Measurements from ENCODE around the gene CDH4.

Gene CDH4

GRCh38 chr20:61919675-61920365 is 667.8 kb downstream of the CDH4 start:
- DNase-seq (ENCODE audit: low spot score), result no peak

- DNase-seq (ENCODE audit: low spot score), result no peak
Observed at GRCh38 chr20:61922411-61922810, 670.4 kb downstream of the CDH4 start.

- DNase-seq (ENCODE audit: low spot score), result no peak
Observed at GRCh38 chr20:61922936-61923335, 670.9 kb downstream of the CDH4 start.

GRCh38 chr20:61923371-61924166 is 671.5 kb downstream of the CDH4 start:
- no peak for DNase-seq (ENCODE audit: low spot score)

GRCh38 chr20:61924211-61924857 is 672.3 kb downstream of the CDH4 start:
- no peak for DNase-seq (ENCODE audit: low spot score)

- DNase-seq (ENCODE audit: low spot score), result no peak
Observed at GRCh38 chr20:61924858-61925554, 672.9 kb downstream of the CDH4 start.

GRCh38 chr20:61925555-61926252 is 673.6 kb downstream of the CDH4 start:
- DNase-seq (ENCODE audit: low spot score), result no peak

- DNase-seq (ENCODE audit: low spot score), result no peak
Observed at GRCh38 chr20:61926253-61926613, 674.2 kb downstream of the CDH4 start.

- no peak for DNase-seq (ENCODE audit: low spot score)
Observed at GRCh38 chr20:61926796-61927192, 674.7 kb downstream of the CDH4 start.

- no peak for DNase-seq (ENCODE audit: low spot score)
Observed at GRCh38 chr20:61927193-61927825, 675.2 kb downstream of the CDH4 start.

GRCh38 chr20:61927826-61928541 is 675.9 kb downstream of the CDH4 start:
- DNase-seq (ENCODE audit: low spot score), result no peak

- no peak for DNase-seq (ENCODE audit: low spot score)
Observed at GRCh38 chr20:61929561-61929960, 677.5 kb downstream of the CDH4 start.

- DNase-seq (ENCODE audit: low spot score), result no peak
Observed at GRCh38 chr20:61929971-61930666, 678.1 kb downstream of the CDH4 start.

- no peak for DNase-seq (ENCODE audit: low spot score)
Observed at GRCh38 chr20:61930776-61931475, 678.9 kb downstream of the CDH4 start.

GRCh38 chr20:61931476-61932198 is 679.6 kb downstream of the CDH4 start:
- no peak for DNase-seq (ENCODE audit: low spot score)

- no peak for DNase-seq (ENCODE audit: low spot score)
Observed at GRCh38 chr20:61932199-61932592, 680.1 kb downstream of the CDH4 start.

GRCh38 chr20:61932711-61933480 is 680.8 kb downstream of the CDH4 start:
- DNase-seq (ENCODE audit: low spot score), result no peak

GRCh38 chr20:61933481-61933950 is 681.5 kb downstream of the CDH4 start:
- DNase-seq (ENCODE audit: low spot score), result no peak

Data from CD4-positive, alpha-beta T cell treated with Interleukin-15 for 4 hours (primary cell).